ENCODE results near the gene FLT3LG.

- TF ChIP-seq CTCF (IDR thresholded peaks at IDR 0.05) (peak; percentile 99), ZFX (IDR thresholded peaks at IDR 0.05; ENCODE audit: borderline replicate concordance) (no peak)
These were observed at the start of gene FLT3LG for GRCh38 chr19:49473868-49474541.
